ENCODE data around the gene RNPEP.
"Not testable (repeated sequence)": the region's sequence is repeated elsewhere in the genome, so short reads cannot be mapped to it uniquely, and the experiment has no call there.

Gene RNPEP

GRCh38 chr1:202037706-202038296, 55.4 kb downstream of the RNPEP start:
- DNase-seq (ENCODE audit: low spot score) = no peak

DNA sequence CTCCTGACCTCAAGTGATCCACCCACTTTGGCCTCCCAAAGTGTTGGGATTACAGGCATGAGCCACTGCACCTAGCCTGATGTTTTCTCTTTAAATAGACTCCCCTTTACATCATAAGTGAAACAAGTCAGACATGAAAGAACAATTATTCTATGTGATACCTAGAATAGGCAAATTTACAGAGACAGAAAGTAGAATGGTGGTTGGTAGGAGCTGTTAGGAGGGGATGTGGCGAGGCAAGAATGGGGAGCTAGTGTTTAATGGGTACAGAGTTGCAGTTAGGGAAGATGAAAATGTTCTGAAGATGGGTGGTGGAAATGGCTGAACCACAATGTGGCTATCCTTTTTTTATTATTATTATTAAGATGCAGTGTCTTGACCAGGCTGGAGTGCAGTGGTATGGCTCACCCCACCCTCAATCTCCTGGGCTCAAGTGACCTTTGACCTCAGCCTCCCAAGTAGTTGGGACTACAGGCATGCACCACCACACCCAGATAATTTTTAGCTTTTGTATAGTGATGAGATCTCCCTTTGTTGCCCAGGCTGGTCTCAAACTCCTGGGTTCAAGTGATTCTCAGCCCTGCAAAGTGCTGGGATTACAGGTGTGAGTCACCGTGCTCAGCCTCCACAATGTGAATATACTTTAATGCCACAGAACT, 56.4 kb downstream of the RNPEP start:
- no peak for DNase-seq (ENCODE audit: low spot score)

DNA sequence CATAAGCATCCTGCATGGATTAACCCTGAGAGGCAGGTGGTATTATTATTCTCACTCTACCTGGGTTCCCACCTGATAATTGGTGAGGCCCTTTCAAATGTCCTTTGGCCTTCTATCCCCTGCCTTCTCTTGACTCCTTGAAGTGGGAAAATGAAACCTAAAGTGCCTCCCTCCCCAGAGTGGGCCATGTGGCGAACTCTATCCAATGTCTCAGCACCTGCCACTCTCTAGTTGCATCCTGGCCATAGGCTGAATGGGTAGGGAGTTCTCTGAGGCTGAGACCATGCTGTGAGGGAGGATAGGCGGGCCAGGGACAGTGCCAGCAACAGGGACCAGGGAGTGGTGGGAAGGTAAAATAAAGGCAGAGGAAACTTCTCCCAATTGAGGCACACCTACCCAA, 63.3 kb downstream of the RNPEP start:
- DNase-seq (ENCODE audit: low spot score) = no peak

GRCh38 chr1:202046227-202046626, 63.8 kb downstream of the RNPEP start:
- DNase-seq (ENCODE audit: low spot score) = no peak

GRCh38 chr1:202046748-202047708, 64.6 kb downstream of the RNPEP start:
- no peak for DNase-seq (ENCODE audit: low spot score)

DNA sequence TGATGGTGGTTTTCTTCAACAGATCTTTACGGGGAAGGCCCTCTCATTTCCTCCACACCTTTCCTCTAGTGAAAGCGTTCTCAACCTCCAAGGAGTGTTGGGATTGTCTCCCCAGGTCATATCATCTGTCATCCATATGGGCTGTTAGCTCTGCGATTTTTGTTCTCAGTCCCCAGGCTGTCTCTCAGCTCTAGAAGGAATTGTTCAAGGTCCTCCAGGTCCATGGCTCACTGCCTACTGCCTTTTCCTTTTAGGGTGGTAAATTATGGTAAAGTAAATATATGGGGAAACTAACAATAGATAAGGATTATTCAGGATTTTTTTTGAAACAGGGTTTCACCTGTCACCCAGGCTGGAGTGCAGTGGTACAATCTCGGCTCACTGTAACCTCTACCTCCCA, 65.5 kb downstream of the RNPEP start:
- DNase-seq (ENCODE audit: low spot score) = no peak

- no peak for DNase-seq (ENCODE audit: low spot score)
Measured at GRCh38 chr1:202049129-202049528, 66.7 kb downstream of the RNPEP start.

GRCh38 chr1:202054094-202054493, 71.6 kb downstream of the RNPEP start:
- no peak for DNase-seq (ENCODE audit: low spot score)

GRCh38 chr1:202054673-202055072, 72.2 kb downstream of the RNPEP start:
- not testable (repeated sequence) for DNase-seq (ENCODE audit: low spot score)
